ENCODE results near the gene FAM3D.
A peak's percentile ranks its signal among the peaks of the same experiment; 100 is the strongest.

The FAM3D gene

GRCh38 chr3:58654466-58654865, 12.1 kb downstream of the FAM3D start:
- no peak for DNase-seq (ENCODE audit: low read depth)

GRCh38 chr3:58652624-58653023, 13.9 kb downstream of the FAM3D start:
- no peak for DNase-seq (ENCODE audit: low read depth)

GRCh38 chr3:58651276-58651675, 15.3 kb downstream of the FAM3D start:
- no peak for DNase-seq (ENCODE audit: low read depth)

- no peak for DNase-seq (ENCODE audit: low read depth)
Observed at GRCh38 chr3:58647381-58648141, 19.0 kb downstream of the FAM3D start.

GRCh38 chr3:58646503-58646902, 20.1 kb downstream of the FAM3D start:
- DNase-seq (ENCODE audit: low read depth), result no peak

GRCh38 chr3:58645726-58646125, 20.8 kb downstream of the FAM3D start:
- DNase-seq (ENCODE audit: low read depth), result no peak

GRCh38 chr3:58642846-58643245, 23.7 kb downstream of the FAM3D start:
- DNase-seq (ENCODE audit: low read depth), result no peak

GRCh38 chr3:58640700-58641372, 25.7 kb downstream of the FAM3D start:
- no peak for DNase-seq (ENCODE audit: low read depth)

GRCh38 chr3:58639842-58640241, 26.7 kb downstream of the FAM3D start:
- no peak for DNase-seq (ENCODE audit: low read depth)

GRCh38 chr3:58639001-58639400, 27.6 kb downstream of the FAM3D start:
- DNase-seq (ENCODE audit: low read depth), result no peak

GRCh38 chr3:58638591-58638990, 28.0 kb downstream of the FAM3D start:
- no peak for DNase-seq (ENCODE audit: low read depth)

- no peak for DNase-seq (ENCODE audit: low read depth)
Observed at GRCh38 chr3:58637509-58637908, 29.1 kb downstream of the FAM3D start.

- DNase-seq (ENCODE audit: low read depth), result no peak
Observed at GRCh38 chr3:58635371-58636285, 30.9 kb downstream of the FAM3D start.

- DNase-seq (ENCODE audit: low read depth), result no peak
Observed at GRCh38 chr3:58633157-58633865, 33.3 kb downstream of the FAM3D start.

- DNase-seq (ENCODE audit: low read depth), result no peak
Observed at GRCh38 chr3:58631742-58632141, 34.8 kb downstream of the FAM3D start.

- DNase-seq (ENCODE audit: low read depth), result no peak
Observed at GRCh38 chr3:58630710-58631092, 35.9 kb downstream of the FAM3D start.

- peak; percentile 21 for DNase-seq (ENCODE audit: low read depth)
Observed at GRCh38 chr3:58630076-58630709, 36.4 kb downstream of the FAM3D start.

GRCh38 chr3:58629629-58630028, 36.9 kb downstream of the FAM3D start:
- DNase-seq (ENCODE audit: low read depth), result no peak

- DNase-seq (ENCODE audit: low read depth), result no peak
Observed at GRCh38 chr3:58628823-58629562, 37.6 kb downstream of the FAM3D start.

GRCh38 chr3:58627941-58628340, 38.6 kb downstream of the FAM3D start:
- no peak for DNase-seq (ENCODE audit: low read depth)

- DNase-seq (ENCODE audit: low read depth), result no peak
Observed at GRCh38 chr3:58627570-58627885, 39.0 kb downstream of the FAM3D start.
